Natural killer cell (primary cell): ENCODE results near the gene TMEM132D. TPM values are rescaled to one million over a fixed set of nuclear protein-coding genes. Genes with fewer than 3 reads are reported as not detected.

ENCODE experiments used
- ATAC-seq, 3 donors: fragments of 150-1000 bp in 2 of 3; fragments of 200-7000 bp in 1 of 3; cut with Tn5 transposase; 1 replicate in 1 of 3; 2 replicates in 2 of 3; pipeline ENCODE4 v1.10.0; 2021; ENCODE audit warnings: mild to moderate bottlenecking in 2 of 3, moderate library complexity in 2 of 3
- DNase-seq, 2 donors: peaks; one replicate each; pipeline versions ENCODE4 v3.0.0 to v3.0.0-alpha.2; 2013 to 2021; ENCODE audit warnings: mixed read lengths in 1 of 2
- H3K27ac ChIP-seq: one replicate; pipeline ENCODE4 v1.5.1; 2013; ENCODE audit warnings: mild to moderate bottlenecking, low read length
- H3K27me3 ChIP-seq: one replicate; pipeline ENCODE4 v1.6.1; 2013; ENCODE audit warnings: low read length; ENCODE audit not compliant: control insufficient read depth, insufficient read depth
- H3K36me3 ChIP-seq: one replicate; pipeline ENCODE4 v1.6.1; 2013; ENCODE audit warnings: low read length; ENCODE audit not compliant: control insufficient read depth, insufficient read depth
- H3K4me1 ChIP-seq: one replicate; pipeline ENCODE4 v1.6.1; 2013; ENCODE audit warnings: low read length; ENCODE audit not compliant: control insufficient read depth, insufficient read depth
- H3K4me3 ChIP-seq: one replicate; pipeline ENCODE4 v1.5.1; 2013; ENCODE audit warnings: low read length
- H3K9me3 ChIP-seq: one replicate; pipeline ENCODE4 v1.6.1; 2013; ENCODE audit warnings: low read length; ENCODE audit not compliant: control insufficient read depth, insufficient read depth
- H3K27ac Mint-ChIP-seq, 2 donors: one replicate each; pipeline ENCODE4 v1.8.0; 2022; ENCODE audit warnings: mild to moderate bottlenecking in 2 of 2, mixed read lengths in 2 of 2, moderate library complexity in 1 of 2
- H3K27me3 Mint-ChIP-seq, 2 donors: one replicate each; pipeline ENCODE4 v1.8.0; 2022; ENCODE audit warnings: low read depth in 2 of 2, mixed read lengths in 2 of 2
- H3K36me3 Mint-ChIP-seq: one replicate; pipeline ENCODE4 v1.8.0; 2022; ENCODE audit warnings: mixed read lengths
- H3K4me1 Mint-ChIP-seq, 2 donors: one replicate each; pipeline ENCODE4 v1.8.0; 2022; ENCODE audit warnings: mixed read lengths in 2 of 2
- H3K4me3 Mint-ChIP-seq: one replicate; pipeline ENCODE4 v1.8.0; 2022; ENCODE audit warnings: mild to moderate bottlenecking, moderate library complexity, mixed read lengths
- H3K9me3 Mint-ChIP-seq, 2 donors: one replicate each; pipeline ENCODE4 v1.8.0; 2022; ENCODE audit warnings: mixed read lengths in 2 of 2
- CTCF ChIP-seq: fragments of 200-600 bp; IDR thresholded peaks from one replicate; pipeline ENCODE4 v1.8.0; 2022; ENCODE audit warnings: antibody characterized with exemption
- WGBS: methylation state at CpG from one replicate; pipeline ENCODE4 v1.1.7; 2013; ENCODE audit warnings: missing lambda C conversion rate; ENCODE audit not compliant: insufficient coverage; 5-methylcytosine and 5-hydroxymethylcytosine counted together
- intact Hi-C: fragments of 100-400 bp; cut with micrococcal nuclease; formaldehyde crosslinking; loops from one replicate; pipeline ENCODE4 v1.14.2; 2022
- total RNA-seq, 4 donors: library from RNA; stranded (reverse); fragments of 120-200 nt in 1 of 4; gene quantifications; one replicate each; pipeline versions ENCODE4 v1.2.3 to v1.2.4, GENCODE V29; 2013 to 2022

The TMEM132D gene
- total RNA-seq, 3 donors from 2014 or later (not counting 1 experiment from before 2014, with no cell fraction given): not detected

- no peaks in the 10 kb centered on the region for H3K27me3 ChIP-seq
- Mint-ChIP-seq H3K4me1 (no peaks in the 10 kb centered on the region), H3K36me3 (no peaks in the 10 kb centered on the region), H3K27me3 (peaks cover 8 to 10% of the 10 kb centered on the region in 2 donors), H3K9me3 (no peaks in the 10 kb centered on the region), H3K4me3 (no peak overlapping the region), H3K27ac (no peak overlapping the region)
- no peak overlapping the region for H3K27ac ChIP-seq
- TF ChIP-seq CTCF: no peak
- 89% methylated on average over 5 of the region's 5 CpGs for WGBS
- intact Hi-C loops: no loop called here
- H3K36me3 ChIP-seq: no peaks in the 10 kb centered on the region
- no peak for DNase-seq
- no peak overlapping the region for H3K4me3 ChIP-seq
- H3K4me1 ChIP-seq: no peaks in the 10 kb centered on the region
- H3K9me3 ChIP-seq: no peaks in the 10 kb centered on the region
- ATAC-seq: no peak
These were observed 604.9 kb downstream of the TMEM132D start for GRCh38 chr12:129298921-129299320.

GRCh38 chr12:129296671-129297070 lies 607.2 kb downstream of the TMEM132D start:
- no peaks in the 10 kb centered on the region for H3K27me3 ChIP-seq
- TF ChIP-seq CTCF: no peak
- Mint-ChIP-seq H3K36me3 (no peaks in the 10 kb centered on the region), H3K4me1 (no peaks in the 10 kb centered on the region), H3K27ac (no peak overlapping the region), H3K27me3 (peaks cover 8 to 14% of the 10 kb centered on the region in 2 donors), H3K9me3 (no peaks in the 10 kb centered on the region), H3K4me3 (no peak overlapping the region)
- intact Hi-C loops: no loop called here
- no peaks in the 10 kb centered on the region for H3K9me3 ChIP-seq
- H3K27ac ChIP-seq: no peak overlapping the region
- no peak for ATAC-seq
- no peaks in the 10 kb centered on the region for H3K36me3 ChIP-seq
- no peak overlapping the region for H3K4me3 ChIP-seq
- no peaks in the 10 kb centered on the region for H3K4me1 ChIP-seq
- DNase-seq: no peak

GRCh38 chr12:129294868-129295267 lies 609.0 kb downstream of the TMEM132D start:
- Histone ChIP-seq H3K4me3 (no peak overlapping the region), H3K36me3 (no peaks in the 10 kb centered on the region), H3K27ac (no peak overlapping the region), H3K4me1 (no peaks in the 10 kb centered on the region), H3K27me3 (no peaks in the 10 kb centered on the region), H3K9me3 (no peaks in the 10 kb centered on the region)
- Mint-ChIP-seq H3K27me3 (peaks cover 8 to 16% of the 10 kb centered on the region in 2 donors), H3K9me3 (no peaks in the 10 kb centered on the region), H3K4me1 (no peaks in the 10 kb centered on the region), H3K36me3 (no peaks in the 10 kb centered on the region), H3K27ac (no peak overlapping the region), H3K4me3 (no peak overlapping the region)
- DNase-seq: no peak
- intact Hi-C loops: no loop called here
- 88% methylated on average over 7 of the region's 7 CpGs for WGBS
- TF ChIP-seq CTCF: no peak
- no peak for ATAC-seq

DNA sequence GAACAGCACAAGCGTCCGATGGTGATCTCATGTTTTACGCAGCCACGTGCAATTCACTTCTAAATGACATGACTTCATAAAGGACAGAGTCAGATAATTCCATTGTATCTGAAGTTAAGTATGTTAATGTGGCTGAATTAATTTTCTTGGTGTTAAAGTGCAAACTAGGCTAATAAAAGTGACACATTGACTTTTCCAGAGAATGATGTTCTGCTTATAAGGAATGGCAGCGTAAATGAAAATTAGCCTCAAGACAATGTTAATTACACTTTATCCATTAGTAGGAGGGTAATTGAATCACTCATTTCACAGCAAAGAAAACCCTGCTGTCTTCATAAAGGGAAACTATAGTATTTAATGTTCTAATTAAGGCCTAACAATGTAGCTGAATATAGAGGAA lies 624.1 kb downstream of the TMEM132D start:
- no peaks in the 10 kb centered on the region for H3K36me3 Mint-ChIP-seq
- H3K4me3 ChIP-seq: no peak overlapping the region
- ATAC-seq (no peak), DNase-seq (no peak)
- no peaks in the 10 kb centered on the region for H3K4me1 Mint-ChIP-seq
- intact Hi-C loops: no loop called here
- H3K9me3 Mint-ChIP-seq: no peaks in the 10 kb centered on the region
- H3K27me3 ChIP-seq: no peaks in the 10 kb centered on the region
- no peaks in the 10 kb centered on the region for H3K36me3 ChIP-seq
- TF ChIP-seq CTCF: no peak
- no peak overlapping the region for H3K27ac Mint-ChIP-seq
- no peak overlapping the region for H3K27ac ChIP-seq
- no peak overlapping the region for H3K4me3 Mint-ChIP-seq
- WGBS: 91% methylated on average over 4 of the region's 5 CpGs
- peaks cover 3% of the 10 kb centered on the region for H3K9me3 ChIP-seq
- peaks cover 7 to 8% of the 10 kb centered on the region in 2 donors for H3K27me3 Mint-ChIP-seq
- no peaks in the 10 kb centered on the region for H3K4me1 ChIP-seq
